COLO668 (cell line): ENCODE results near the gene RPL36.

Experiments
- DNase-seq: peaks from one replicate; lab custom pipeline; 2025; ENCODE audit not compliant: unreplicated experiment; lab: John Stamatoyannopoulos, UW

The RPL36 gene

DNA sequence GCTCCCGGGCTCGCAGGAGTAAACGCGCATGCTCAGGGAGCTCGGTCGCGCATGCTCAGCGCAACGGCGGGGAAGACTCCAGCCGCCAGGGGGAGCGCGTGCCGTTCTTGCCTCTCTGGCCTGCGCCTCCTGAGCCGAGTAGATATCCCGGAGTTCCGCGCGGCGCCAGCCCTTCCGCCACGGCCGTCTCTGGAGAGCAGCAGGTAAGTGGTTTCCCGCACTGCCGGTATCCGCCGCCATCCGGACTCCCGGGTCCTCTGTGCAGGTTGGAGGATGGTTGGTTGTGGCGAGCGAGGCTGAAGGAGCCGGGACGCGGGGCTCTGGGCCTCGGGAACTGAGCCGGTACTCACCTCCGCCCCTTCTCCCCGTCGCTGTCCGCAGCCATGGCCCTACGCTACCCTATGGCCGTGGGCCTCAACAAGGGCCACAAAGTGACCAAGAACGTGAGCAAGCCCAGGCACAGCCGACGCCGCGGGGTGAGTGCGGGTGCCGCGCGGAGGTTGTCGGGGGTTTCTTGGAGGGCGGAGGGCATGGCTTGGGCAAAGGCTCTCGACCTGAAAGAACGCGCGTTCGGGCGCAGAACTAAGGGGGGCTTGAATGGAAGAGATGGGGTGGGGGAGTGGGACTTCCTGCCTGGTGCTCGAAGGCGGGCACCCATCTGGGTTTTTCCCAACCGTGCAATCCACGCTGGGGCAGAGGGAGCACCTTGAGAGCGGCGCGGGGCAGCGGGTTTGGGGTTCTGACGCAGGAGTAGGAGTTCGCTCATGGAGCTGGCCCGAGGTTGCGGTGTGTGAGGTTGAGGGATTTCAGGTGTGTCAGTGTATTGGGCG lies at the start of gene RPL36:
RPL36 (plus strand) TSS at position 171 of the 830 bp plus-strand sequence; CDS start at position 384, 213 bp downstream.
- DNase-seq = peak; percentile 98

DNA sequence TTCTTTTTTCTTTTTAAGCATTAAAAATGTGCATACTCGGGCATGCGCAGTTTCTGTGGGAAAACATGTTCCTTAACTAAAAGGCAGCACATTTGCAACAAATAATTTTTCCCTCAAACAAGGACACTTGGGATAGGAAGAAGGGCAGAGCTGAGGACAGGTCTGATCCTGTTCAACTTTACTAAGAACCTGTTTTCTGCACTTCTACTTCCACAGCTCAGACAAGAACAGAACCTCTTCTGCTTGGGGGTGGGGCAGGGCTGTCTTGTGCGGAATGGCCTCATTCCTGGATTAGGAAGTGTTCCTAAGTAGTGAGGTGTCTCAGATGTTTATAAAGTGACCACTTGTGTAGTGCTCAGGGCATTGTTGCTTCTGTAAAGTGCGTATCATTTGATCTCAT lies 48.9 kb upstream of the RPL36 start:
- no peak for DNase-seq

DNA sequence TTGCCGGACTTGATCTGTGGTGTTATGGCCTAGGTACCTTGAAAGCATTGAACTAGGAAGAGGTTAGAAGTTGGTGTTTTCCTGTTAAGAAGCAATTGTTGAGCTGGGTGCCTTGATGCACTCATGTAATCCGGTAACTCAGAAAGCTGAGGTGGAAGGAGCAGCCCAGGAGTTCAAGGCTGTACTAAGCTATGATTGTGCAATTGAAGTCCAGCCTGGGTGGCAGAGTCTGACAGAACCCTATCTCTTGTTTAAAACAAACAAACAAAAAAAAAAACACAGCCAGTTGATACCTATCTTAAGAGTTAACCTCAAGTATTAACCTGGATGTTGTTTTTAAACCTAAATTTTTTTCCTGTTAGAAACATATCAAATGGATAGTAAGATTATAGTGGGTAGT lies 47.9 kb upstream of the RPL36 start:
- DNase-seq = no peak

DNA sequence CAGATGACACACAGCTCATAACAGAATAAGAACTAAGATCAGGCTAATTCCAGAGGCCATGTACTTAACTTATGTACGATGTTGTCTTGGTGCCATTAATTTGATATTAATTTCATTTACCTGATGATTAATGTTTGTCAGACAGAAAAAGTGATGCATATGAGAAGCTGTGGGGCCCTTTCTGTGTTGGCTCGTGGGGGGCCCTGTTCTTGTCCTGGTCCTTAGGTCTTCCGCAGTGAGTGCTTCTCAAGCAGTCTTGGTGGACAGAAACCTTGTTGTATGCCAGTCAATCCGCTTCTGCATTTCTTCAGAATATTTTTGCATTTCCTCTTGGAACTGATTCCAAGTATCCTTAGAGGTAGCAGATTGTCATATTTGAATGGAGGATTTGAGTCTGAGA lies 47.0 kb upstream of the RPL36 start:
- DNase-seq = no peak

DNA sequence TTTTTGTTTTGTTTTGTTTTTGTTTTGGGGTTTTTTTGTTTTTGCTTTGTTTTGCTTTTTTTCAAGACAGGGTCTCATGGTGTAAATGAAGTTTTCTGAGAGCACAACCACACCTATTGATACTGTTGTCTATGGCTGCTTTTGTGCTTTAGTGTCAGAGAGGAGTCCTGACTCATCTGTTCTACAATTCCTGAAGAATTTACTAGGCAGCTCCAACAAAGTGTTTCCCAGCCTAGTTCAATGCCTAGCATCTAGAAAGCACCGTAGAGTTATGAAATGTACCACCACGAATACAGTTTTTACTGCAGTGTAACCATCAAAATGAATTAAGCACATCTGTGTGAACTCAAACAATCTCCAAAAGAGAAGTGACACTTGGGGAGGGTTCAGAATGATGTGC lies 46.1 kb upstream of the RPL36 start:
- no peak for DNase-seq

DNA sequence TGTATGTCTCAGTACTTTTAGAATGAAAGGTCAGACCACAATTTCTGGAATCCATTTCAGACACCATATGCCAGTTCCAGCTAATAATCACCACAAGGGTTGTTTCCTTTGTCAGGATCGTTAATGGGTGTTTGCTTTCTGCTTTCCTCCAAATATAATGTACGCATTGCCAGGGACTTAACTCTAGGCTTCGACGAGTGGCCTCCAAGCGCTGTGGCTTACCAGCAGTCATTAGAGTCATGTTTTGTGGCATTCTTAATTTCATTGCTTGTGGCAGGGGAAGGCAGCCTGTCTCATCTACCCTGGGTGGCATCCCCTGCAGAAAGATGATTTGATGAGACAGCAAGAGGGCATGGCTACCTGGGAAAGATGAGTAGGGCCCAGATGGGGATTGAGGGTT lies 44.7 kb upstream of the RPL36 start:
- peak; percentile 8 for DNase-seq

DNA sequence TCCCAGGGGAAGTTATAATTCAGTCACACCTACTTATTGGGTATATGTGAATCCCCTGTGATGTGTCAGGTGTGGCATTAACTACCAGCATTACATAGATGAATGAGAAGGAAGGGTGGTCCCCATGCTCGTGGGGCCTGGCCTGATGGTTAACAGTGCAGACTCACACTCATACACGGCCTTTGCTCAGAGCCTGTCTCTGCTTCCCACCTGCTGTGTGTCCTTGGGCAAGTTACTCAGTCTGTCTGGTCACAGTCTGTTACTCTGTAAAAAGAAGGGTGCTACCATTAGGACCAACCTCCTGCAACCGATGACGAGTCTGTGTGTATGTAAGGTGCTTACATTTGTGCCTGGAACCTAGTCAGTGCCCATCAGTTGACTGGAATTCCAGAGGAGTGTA lies 43.4 kb upstream of the RPL36 start:
- no peak for DNase-seq

DNA sequence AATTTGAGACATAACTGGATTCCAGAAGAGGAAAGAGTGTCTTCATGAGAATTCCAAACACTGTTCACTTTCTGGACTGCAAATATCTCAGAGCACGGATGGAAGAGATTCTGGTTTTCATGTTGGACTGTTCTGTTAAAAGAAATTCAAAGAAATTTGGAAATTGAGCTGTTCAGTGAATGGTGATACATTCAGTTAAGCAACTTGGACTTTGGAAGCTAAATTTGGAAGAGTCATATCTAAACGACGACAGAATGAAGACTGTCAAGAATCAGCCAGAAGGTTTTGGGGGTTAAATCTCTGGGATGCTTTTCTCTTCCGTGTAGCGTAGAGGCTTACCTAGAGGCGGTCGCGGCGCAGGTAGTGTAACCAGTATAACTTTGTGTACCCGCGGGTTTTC lies 41.6 kb upstream of the RPL36 start:
- DNase-seq = no peak

DNA sequence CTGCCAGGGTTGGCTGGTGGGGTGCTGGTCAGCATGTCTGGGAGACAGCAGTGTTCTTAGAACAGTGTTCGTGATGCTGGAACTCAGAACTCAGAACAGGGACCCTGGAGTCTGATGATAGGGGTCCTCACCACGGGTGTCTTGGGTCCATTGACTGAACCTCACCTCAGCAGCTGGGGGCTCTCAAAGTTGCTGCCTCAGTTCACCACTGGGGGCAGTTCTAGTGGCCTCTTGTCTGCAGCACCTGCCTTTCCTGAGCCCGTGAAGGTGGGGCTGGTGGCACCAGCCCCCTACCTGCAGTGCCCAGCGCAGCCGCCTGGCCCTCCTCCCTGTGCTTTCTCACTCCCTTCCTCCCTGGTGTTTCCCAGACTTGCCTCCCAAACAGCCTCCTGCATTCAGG lies 38.7 kb upstream of the RPL36 start:
- DNase-seq = no peak

DNA sequence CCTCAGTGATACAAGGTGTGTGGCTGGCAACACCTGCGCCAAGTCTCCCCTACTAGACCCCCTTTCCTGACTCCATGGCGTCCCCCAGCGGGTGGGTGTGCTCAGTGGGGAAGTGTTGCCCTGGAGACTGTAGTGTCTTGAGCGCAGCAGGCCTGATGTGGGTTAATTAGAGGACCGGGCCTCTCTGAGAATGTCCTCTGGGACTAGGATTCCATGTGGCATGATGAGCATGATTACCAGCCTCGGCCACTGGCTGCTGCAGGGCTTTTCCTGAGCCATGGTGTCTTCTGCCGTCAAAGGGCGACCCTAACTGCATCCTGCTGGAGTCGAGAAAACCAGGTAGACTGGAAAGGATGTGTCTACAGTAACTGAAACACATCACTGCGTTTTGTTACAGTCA lies 37.8 kb upstream of the RPL36 start:
- no peak for DNase-seq

DNA sequence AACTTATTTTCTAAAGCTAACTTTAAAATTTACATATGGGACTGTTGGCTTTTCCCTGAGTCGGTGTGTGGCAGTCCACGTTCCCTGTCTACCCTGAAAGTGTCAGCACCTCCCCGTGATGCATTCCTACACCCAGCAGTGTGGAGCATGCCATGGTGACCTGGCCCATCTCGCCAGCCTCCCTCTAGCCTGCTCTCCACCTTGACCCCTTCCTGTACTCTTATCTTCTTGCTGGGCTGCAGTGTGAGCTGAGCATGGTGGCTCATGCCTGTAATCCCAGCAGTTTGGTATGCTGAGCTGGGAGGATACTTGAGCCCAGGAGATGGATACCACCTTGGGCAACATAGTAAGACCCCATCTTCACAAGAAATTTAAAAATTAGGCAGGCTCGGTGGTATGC lies 35.2 kb upstream of the RPL36 start:
- no peak for DNase-seq

DNA sequence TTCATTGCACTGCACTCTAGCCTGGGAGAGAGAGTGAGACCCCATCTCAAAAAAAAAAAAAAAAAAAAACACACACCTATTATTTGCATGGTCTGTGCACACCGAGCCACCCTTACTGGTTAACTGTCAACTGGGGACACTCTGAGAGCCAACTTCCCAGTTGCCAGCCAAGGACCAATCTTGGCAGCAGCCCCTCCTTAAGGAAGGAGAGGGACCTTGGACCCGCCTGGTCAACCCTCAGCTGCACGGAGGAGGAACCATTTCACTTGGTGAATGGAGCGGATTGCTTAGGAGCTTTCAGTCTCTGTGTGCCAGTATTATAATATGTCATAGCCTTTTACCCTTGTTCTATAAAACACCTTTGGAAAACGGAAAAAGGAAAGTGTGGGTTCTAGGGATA lies 34.7 kb upstream of the RPL36 start:
- no peak for DNase-seq

DNA sequence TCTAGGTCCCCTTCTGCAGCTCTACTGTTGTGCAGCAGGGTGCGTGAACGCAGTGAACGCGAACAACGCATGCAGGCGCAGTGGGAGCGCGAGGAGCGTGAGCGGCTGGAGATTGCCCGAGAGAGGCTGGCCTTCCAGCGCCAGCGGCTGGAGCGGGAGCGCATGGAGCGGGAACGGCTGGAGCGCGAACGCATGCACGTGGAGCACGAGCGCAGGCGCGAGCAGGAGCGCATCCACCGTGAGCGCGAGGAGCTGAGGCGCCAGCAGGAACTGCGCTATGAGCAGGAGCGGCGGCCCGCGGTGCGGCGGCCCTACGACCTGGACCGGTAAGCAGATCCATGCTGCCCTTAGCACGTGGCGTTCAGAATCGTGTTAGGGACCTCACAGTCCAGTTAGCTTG lies 28.6 kb upstream of the RPL36 start:
- DNase-seq = no peak

DNA sequence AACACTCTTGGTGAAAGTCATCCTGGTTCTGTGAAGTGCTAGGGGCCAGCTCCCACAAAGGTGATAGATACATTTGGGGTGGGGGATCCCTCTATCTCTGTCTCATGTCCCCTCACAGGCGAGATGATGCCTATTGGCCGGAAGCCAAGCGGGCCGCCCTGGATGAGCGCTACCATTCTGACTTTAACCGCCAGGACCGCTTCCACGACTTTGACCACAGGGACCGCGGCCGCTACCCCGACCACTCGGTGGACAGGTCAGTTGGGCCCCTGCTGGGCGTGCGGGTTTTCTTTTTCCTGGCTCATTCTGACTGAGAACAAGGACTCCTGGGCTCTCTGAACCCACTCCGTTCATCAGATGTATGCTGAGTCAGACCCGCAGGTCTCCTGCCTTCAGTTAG lies 26.2 kb upstream of the RPL36 start:
- no peak for DNase-seq

DNA sequence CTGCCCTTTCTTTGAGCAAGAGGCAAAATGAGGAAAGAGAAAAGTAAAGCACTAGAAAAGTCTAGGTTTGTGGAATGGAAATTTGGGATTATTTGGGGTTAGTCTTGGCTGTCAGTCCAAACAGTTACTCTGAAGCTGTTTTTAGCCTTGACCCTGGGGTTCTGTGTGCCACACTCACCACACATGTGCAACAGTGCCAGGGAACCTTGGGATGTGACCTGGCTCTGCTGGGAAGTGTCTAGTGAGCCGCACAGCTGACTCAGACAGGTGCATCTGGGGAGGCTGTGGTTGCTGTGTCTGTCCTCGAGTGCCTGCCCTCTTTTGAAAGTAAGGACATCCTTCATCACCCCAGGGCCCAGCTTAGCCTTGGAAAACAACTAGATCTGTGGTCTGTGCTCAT lies 25.6 kb upstream of the RPL36 start:
- no peak for DNase-seq

DNA sequence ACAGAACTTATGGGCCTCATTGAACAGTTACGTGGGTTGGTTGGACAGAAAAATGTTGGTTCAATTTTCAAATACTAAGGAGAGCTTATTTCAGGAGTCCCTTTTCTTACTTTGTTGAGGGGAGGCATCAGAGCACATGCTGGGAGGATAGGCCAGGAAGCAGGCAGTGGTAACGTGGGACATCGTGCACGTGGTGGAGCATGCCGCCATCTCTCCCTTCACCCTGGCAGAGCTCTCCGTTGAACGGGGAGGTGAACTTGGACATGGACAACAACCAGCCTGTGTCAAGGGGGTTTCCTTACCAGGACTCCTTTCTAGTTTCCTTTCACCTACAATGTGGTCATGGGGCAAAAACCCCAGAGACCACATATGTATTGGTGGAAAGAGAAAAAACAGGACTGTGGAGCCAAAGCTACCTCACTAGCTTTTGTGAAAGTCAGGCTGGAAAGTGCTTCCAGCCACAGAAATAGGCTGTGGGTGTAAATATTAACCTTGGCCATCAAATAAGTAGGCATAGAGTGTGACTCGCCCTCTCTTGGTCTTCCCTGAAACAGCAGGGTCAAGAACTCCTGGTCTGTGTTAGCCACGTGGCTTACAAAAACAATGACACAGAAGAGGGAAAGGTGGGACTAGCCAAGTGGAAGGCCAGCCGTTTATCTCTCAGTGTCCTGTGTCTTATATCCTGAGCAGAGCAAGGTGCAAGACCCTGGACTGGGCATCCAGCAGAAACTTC lies 24.1 kb upstream of the RPL36 start:
- no peak for DNase-seq

DNA sequence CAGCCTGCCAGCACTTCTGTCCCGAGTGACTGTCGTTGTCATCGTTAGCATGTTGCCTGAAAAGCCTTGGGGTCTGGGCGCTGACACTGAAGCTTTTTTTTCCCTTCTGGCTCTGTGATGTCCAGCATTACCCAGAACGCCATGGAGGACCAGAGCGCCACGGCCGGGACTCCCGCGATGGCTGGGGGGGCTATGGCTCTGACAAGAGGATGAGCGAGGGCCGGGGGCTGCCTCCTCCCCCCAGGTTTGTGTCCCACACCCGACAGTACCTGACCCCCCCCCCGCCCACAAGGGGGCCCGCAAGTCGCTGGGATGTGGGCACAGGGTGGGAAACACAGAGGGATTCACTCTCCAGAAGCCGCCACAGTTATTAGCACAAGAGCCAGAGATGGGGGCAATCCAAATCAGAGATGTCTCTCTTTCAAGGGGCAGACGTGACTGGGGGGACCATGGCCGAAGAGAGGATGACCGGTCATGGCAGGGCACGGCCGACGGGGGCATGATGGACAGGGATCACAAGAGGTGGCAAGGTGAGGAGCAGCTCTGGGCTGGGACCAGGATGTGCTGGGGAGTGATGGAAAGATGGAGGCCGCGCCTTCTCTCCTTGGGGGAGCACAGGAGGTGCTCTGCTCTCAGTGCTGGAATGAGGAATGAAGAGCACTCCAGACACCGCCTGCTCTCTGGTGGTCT lies 23.0 kb upstream of the RPL36 start:
- no peak for DNase-seq

DNA sequence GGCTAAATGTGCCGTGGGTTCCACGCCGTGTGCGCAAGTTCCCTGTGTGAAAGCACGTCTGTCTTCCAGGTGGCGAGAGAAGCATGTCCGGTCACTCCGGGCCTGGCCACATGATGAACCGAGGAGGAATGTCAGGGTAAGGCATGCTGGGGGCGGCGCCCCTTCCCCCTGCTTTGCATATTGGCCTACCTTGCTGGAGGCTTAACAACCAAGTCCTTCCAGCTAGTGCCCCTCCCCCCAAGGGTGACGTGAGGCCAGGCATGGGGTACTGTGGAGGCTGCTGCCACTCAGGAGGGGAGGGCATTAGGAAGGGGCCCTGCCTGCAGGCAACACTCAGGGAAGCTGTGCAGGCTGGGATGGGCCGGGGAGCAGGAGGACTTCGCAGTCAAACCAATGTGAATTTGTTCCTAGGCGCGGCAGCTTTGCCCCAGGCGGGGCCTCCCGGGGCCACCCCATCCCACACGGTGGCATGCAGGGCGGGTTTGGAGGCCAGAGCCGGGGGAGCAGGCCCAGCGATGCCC lies 22.3 kb upstream of the RPL36 start:
- DNase-seq = peak; percentile 11

DNA sequence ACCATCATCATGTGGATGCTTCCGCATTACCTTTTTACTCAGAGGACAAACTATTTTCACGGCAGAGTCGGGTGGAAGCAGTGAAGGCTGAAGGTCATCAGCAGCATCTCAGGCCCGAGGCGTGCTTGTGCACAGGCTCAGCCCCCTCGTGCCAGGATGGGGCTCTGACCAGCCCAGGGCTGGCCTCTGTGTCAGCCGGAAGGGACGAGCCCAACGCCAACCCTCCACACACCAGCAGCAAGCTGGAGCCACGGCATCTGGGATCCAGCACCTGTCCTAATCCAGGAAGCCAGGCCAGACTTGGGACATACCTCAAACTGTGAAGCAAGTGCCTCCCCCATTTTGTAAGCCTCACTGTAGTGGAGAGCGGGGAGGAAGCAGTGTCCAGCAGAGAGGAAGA lies 20.9 kb upstream of the RPL36 start:
- no peak for DNase-seq

DNA sequence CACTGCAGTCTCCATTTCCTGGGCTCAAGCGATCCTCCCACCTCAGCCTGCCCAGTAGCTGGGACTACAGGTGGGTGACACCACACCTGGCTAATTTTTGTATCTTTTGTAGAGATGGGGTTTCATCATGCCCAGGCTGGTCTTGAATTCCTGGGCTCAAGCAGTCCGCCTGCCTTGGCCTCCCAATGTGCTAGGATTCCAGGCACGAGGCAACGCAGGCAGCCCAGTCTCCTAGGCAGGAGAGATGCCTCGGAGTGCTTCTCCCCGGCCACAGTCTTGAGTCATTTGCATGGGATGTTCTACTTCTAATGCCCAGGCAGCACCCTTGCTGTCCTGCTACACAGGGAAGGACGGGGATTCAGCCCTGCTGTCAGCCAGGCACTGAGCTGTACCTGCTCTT lies 18.5 kb upstream of the RPL36 start:
- no peak for DNase-seq

DNA sequence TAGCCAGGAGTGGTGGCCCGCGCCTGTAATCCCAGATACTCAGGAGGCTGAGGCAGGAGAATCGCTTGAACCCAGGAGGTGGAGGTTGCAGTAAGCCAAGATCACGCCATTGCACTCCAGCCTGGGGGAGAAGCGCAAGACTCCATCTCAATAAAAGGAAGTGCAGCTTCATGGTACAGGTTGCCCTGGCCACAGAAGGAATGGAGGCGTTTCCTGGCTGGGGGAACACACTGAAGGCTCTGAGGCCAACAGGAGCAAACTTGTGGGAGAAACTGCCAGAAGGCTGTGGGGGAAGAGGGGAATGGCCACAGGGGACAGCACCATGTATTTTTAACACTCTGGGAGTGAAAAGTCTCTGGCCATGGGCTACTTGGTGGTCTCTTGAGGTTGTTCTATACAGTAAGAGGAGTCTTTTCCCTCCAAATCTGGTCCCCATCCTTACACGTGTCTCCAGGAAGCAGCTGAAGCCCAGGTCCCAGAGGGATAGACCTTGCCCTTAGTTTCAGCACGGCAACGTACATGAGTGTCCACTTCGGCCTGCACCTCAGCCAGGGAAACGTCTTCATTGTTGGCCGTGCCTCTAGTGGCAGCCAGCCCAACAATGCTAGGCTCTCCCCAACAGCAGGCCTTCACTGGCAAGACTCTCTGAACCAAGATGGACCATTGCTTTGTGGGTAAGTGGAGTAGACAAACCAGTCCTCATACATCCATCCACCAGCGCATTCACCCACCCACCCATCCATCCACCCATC lies 17.2 kb upstream of the RPL36 start:
- no peak for DNase-seq
